H9 (cell line): Measurements from ENCODE around the gene LDB3. TPM values are rescaled to one million over a fixed set of nuclear protein-coding genes. Genes with fewer than 3 reads are reported as not detected.

Experiments
- DNase-seq: peaks from one replicate; pipeline ENCODE4 v3.0.0-alpha.2; 2017
- H2AFZ ChIP-seq: one replicate; pipeline ENCODE4 v1.6.1; 2013; ENCODE audit warnings: mild to moderate bottlenecking, low read length, control low read depth, moderate library complexity
- H2AK5ac ChIP-seq: 2 replicates; pipeline ENCODE4 v1.6.1; 2013; ENCODE audit warnings: low read length, control low read depth, mixed read lengths; ENCODE audit not compliant: insufficient read length
- H2BK120ac ChIP-seq: one replicate; pipeline ENCODE4 v1.6.1; 2013; ENCODE audit warnings: low read depth, mild to moderate bottlenecking, low read length, control low read depth, inconsistent platforms; ENCODE audit not compliant: poor library complexity, severe bottlenecking
- H2BK12ac ChIP-seq: 2 replicates; pipeline ENCODE4 v1.6.1; 2013; ENCODE audit warnings: low read length, control low read depth, mixed read lengths, low read depth; ENCODE audit not compliant: insufficient read length
- H2BK15ac ChIP-seq: 2 replicates; pipeline ENCODE4 v1.6.1; 2013; ENCODE audit warnings: low read depth, low read length, control low read depth
- H2BK20ac ChIP-seq: one replicate; pipeline ENCODE4 v1.6.1; 2013; ENCODE audit warnings: low read depth, mild to moderate bottlenecking, low read length, control low read depth, inconsistent platforms; ENCODE audit not compliant: poor library complexity, severe bottlenecking
- H2BK5ac ChIP-seq: 2 replicates; pipeline ENCODE4 v1.6.1; 2013; ENCODE audit warnings: low read length, control low read depth, mixed read lengths; ENCODE audit not compliant: insufficient read length
- H3K14ac ChIP-seq: 2 replicates; pipeline ENCODE4 v1.6.1; 2013; ENCODE audit warnings: low read length, control low read depth; ENCODE audit not compliant: insufficient read depth
- H3K18ac ChIP-seq: 2 replicates; pipeline ENCODE4 v1.6.1; 2013; ENCODE audit warnings: low read depth, mild to moderate bottlenecking, mixed read lengths, low read length, control low read depth; ENCODE audit not compliant: insufficient read length
- H3K23ac ChIP-seq: 2 replicates; pipeline ENCODE4 v1.6.1; 2013; ENCODE audit warnings: low read length, control low read depth, mixed read lengths, low read depth; ENCODE audit not compliant: insufficient read length
- H3K23me2 ChIP-seq: 2 replicates; pipeline ENCODE4 v1.6.1; 2013; ENCODE audit warnings: low read depth, mild to moderate bottlenecking, mixed read lengths, low read length, control low read depth; ENCODE audit not compliant: insufficient read length, poor library complexity, severe bottlenecking
- H3K27ac ChIP-seq: 2 replicates; pipeline ENCODE4 v1.5.1; 2013; ENCODE audit warnings: low read length, control low read depth, mixed read lengths, low read depth; ENCODE audit not compliant: insufficient read length
- H3K27me3 ChIP-seq: 2 replicates; pipeline ENCODE4 v1.6.1; 2013; ENCODE audit warnings: low read length, control low read depth, inconsistent platforms; ENCODE audit not compliant: insufficient read depth
- H3K4ac ChIP-seq: 2 replicates; pipeline ENCODE4 v1.6.1; 2013; ENCODE audit warnings: low read depth, mild to moderate bottlenecking, control low read depth, inconsistent platforms, low read length, moderate library complexity
- H3K4me1 ChIP-seq: 2 replicates; pipeline ENCODE4 v1.6.1; 2013; ENCODE audit warnings: low read length, control low read depth, inconsistent platforms; ENCODE audit not compliant: insufficient read depth
- H3K4me2 ChIP-seq: 2 replicates; pipeline ENCODE4 v1.6.1; 2013; ENCODE audit warnings: low read length, control low read depth, mixed read lengths; ENCODE audit not compliant: insufficient read length, insufficient read depth
- H3K56ac ChIP-seq: 2 replicates; pipeline ENCODE4 v1.6.1; 2013; ENCODE audit warnings: low read depth, mild to moderate bottlenecking, mixed read lengths, low read length, control low read depth; ENCODE audit not compliant: insufficient read length
- H3K79me1 ChIP-seq: 2 replicates; pipeline ENCODE4 v1.6.1; 2013; ENCODE audit warnings: low read depth, mild to moderate bottlenecking, moderate library complexity, low read length, control low read depth, inconsistent platforms; ENCODE audit not compliant: insufficient read depth, poor library complexity, severe bottlenecking
- H3K79me2 ChIP-seq: 2 replicates; pipeline ENCODE4 v1.6.1; 2013; ENCODE audit warnings: low read length, control low read depth, inconsistent platforms; ENCODE audit not compliant: insufficient read depth
- H3K9ac ChIP-seq: 2 replicates; pipeline ENCODE4 v1.6.1; 2013; ENCODE audit warnings: low read length, control low read depth, mixed read lengths; ENCODE audit not compliant: insufficient read length; ENCODE audit errors: extremely low read depth
- H3K9me3 ChIP-seq: one replicate; pipeline ENCODE4 v1.6.1; 2013; ENCODE audit warnings: low read depth, low read length, inconsistent platforms; ENCODE audit not compliant: control insufficient read depth
- H3T11ph ChIP-seq: one replicate; pipeline ENCODE4 v1.6.1; 2013; ENCODE audit warnings: mild to moderate bottlenecking, low read length, control low read depth, inconsistent platforms
- H4K20me1 ChIP-seq: one replicate; pipeline ENCODE4 v1.6.1; 2013; ENCODE audit not compliant: control insufficient read depth, insufficient read length, insufficient read depth
- H4K5ac ChIP-seq: 2 replicates; pipeline ENCODE4 v1.6.1; 2013; ENCODE audit warnings: low read depth, mild to moderate bottlenecking, mixed read lengths, low read length, control low read depth; ENCODE audit not compliant: insufficient read length
- H4K8ac ChIP-seq: replicated peaks from 2 replicates; pipeline ENCODE4 v1.6.1; 2013; ENCODE audit warnings: low read length, control low read depth, mixed read lengths, low read depth; ENCODE audit not compliant: insufficient read length
- H4K91ac ChIP-seq: 2 replicates; pipeline ENCODE4 v1.6.1; 2013; ENCODE audit warnings: low read depth, mild to moderate bottlenecking, moderate library complexity, mixed read lengths, low read length, control low read depth; ENCODE audit not compliant: insufficient read length
- H3K27ac Mint-ChIP-seq, 3 experiments: 2 replicates in 2 of 3; 3 replicates in 1 of 3; pipeline ENCODE4 v1.8.0; 2020 to 2021; ENCODE audit warnings: mixed read lengths in 3 of 3, mild to moderate bottlenecking in 1 of 3, moderate library complexity in 1 of 3
- H3K27me3 Mint-ChIP-seq: 2 replicates; pipeline ENCODE4 v1.8.0; 2021; ENCODE audit warnings: low read depth, mild to moderate bottlenecking, moderate library complexity, mixed read lengths
- H3K36me3 Mint-ChIP-seq, 3 experiments: 2 replicates in 2 of 3; 3 replicates in 1 of 3; pipeline ENCODE4 v1.8.0; 2020 to 2021; ENCODE audit warnings: low read depth in 3 of 3, mixed read lengths in 3 of 3; ENCODE audit not compliant: insufficient read depth in 1 of 3
- H3K4me1 Mint-ChIP-seq, 2 experiments: 2 replicates each; pipeline ENCODE4 v1.8.0; 2020; ENCODE audit warnings: mixed read lengths in 2 of 2
- H3K4me3 Mint-ChIP-seq, 2 experiments: 2 replicates in 1 of 2; 3 replicates in 1 of 2; pipeline ENCODE4 v1.8.0; 2020 to 2021; ENCODE audit warnings: mild to moderate bottlenecking in 2 of 2, mixed read lengths in 2 of 2, moderate library complexity in 1 of 2
- H3K9me3 Mint-ChIP-seq, 2 experiments: 2 replicates in 1 of 2; 3 replicates in 1 of 2; pipeline ENCODE4 v1.8.0; 2020; ENCODE audit warnings: mild to moderate bottlenecking in 2 of 2, mixed read lengths in 2 of 2, moderate library complexity in 1 of 2
- WGBS: extraction: QIAGEN DNeasy Blood & Tissue Kit; methylation state at CpG from one replicate; pipeline ENCODE4 v1.1.7; 2013; ENCODE audit warnings: missing lambda C conversion rate, low lambda C conversion rate, mixed read lengths; ENCODE audit not compliant: insufficient read length; ENCODE audit errors: extremely low coverage; 5-methylcytosine and 5-hydroxymethylcytosine counted together
- total RNA-seq: library from RNA; stranded (reverse); gene quantifications from 2 replicates; pipeline ENCODE4 v1.2.1, GENCODE V29; 2021
- TF ChIP-seq, protein P1 (sequence below): fragments of 200-600 bp; sonication (generic); conservative IDR thresholded peaks from 3 replicates; pipeline ENCODE4 v1.8.0; 2021; ENCODE audit warnings: antibody characterized with exemption, mild to moderate bottlenecking

The LDB3 gene
- total RNA-seq, 1 experiment from 2014 or later, result 0.17 TPM

DNA sequence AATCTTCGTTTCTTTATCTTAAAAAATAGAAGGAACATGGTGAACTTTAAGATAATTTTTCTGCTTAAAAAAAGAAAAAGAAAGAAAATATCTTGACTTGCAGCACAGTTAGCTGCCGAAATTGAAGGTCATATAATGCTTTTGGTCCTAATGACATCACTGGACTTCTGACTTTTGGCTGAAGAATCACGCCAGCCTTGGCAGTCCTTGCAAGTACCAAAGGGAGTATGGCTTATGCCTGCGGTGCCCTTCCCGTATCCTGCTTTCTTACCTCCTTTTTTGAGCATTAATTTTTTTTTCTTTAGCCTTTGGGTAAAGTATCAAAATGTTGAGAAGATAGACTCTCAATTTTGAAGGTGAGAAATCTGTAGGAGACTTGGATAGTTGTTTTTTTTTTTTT lies 95.1 kb downstream of the LDB3 start:
- Histone ChIP-seq H4K8ac (no peak overlapping the region), H2AFZ (no peak overlapping the region), H4K91ac (no peak overlapping the region), H3T11ph (no peak overlapping the region), H3K79me1 (peaks cover 3% of the 10 kb centered on the region), H3K14ac (no peak overlapping the region), H3K56ac (no peak overlapping the region), H4K5ac (no peak overlapping the region), H3K4ac (no peak overlapping the region), H2BK120ac (no peak overlapping the region), H2BK20ac (no peak overlapping the region), H3K9me3 (no peaks in the 10 kb centered on the region), H3K27me3 (no peaks in the 10 kb centered on the region), H2BK15ac (no peak overlapping the region), H2AK5ac (no peak overlapping the region), H3K18ac (no peak overlapping the region), H3K79me2 (peaks cover 82% of the 10 kb centered on the region), H2BK12ac (no peak overlapping the region), H3K23me2 (no peaks in the 10 kb centered on the region), H3K4me2 (no peak overlapping the region), H3K4me1 (peaks cover 11% of the 10 kb centered on the region; the same call in 1 of the 2 replicates), H2BK5ac (no peak overlapping the region), H3K23ac (no peak overlapping the region), H3K9ac (no peak overlapping the region), H4K20me1 (no peaks in the 10 kb centered on the region), H3K27ac (no peak overlapping the region)
- no peak overlapping the region for H3K4me3 Mint-ChIP-seq
- no peaks in the 10 kb centered on the region for H3K27me3 Mint-ChIP-seq
- TF ChIP-seq, protein P1, sequence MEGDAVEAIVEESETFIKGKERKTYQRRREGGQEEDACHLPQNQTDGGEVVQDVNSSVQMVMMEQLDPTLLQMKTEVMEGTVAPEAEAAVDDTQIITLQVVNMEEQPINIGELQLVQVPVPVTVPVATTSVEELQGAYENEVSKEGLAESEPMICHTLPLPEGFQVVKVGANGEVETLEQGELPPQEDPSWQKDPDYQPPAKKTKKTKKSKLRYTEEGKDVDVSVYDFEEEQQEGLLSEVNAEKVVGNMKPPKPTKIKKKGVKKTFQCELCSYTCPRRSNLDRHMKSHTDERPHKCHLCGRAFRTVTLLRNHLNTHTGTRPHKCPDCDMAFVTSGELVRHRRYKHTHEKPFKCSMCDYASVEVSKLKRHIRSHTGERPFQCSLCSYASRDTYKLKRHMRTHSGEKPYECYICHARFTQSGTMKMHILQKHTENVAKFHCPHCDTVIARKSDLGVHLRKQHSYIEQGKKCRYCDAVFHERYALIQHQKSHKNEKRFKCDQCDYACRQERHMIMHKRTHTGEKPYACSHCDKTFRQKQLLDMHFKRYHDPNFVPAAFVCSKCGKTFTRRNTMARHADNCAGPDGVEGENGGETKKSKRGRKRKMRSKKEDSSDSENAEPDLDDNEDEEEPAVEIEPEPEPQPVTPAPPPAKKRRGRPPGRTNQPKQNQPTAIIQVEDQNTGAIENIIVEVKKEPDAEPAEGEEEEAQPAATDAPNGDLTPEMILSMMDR, result no peak
- no CpG with 5 or more reads among the region's 5 CpGs for WGBS
- peaks cover 57 to 69% of the 10 kb centered on the region in 2 experiments for H3K4me1 Mint-ChIP-seq
- H3K36me3 Mint-ChIP-seq, result peaks cover 0 to 3% (median 1%) of the 10 kb centered on the region in 3 experiments; a peak in 2 of 7 replicates
- no peaks in the 10 kb centered on the region for H3K9me3 Mint-ChIP-seq
- no peak for DNase-seq
- no peak overlapping the region for H3K27ac Mint-ChIP-seq
